Transverse colon (tissue), 4 donors: ENCODE data around the gene DNAJC10. TPM values are rescaled to one million over a fixed set of nuclear protein-coding genes. Genes with fewer than 3 reads are reported as not detected.

Source experiments
- DNase-seq: peaks from one replicate; pipeline ENCODE4 v3.0.0-alpha.2; 2019
- H3K27ac ChIP-seq, 4 donors: fragments of 200-600 bp; sonication (generic); 2 replicates each; pipeline ENCODE4 v1.5.1; 2016 to 2018; ENCODE audit warnings: inconsistent platforms in 4 of 4
- H3K27me3 ChIP-seq: fragments of 200-600 bp; sonication (generic); 2 replicates; pipeline ENCODE4 v1.5.1; 2017; ENCODE audit warnings: inconsistent platforms
- H3K36me3 ChIP-seq, 4 donors: fragments of 200-600 bp; sonication (generic); 2 replicates each; pipeline ENCODE4 v1.5.1; 2017 to 2019; ENCODE audit warnings: inconsistent platforms in 4 of 4
- H3K4me1 ChIP-seq, 4 donors: fragments of 200-600 bp; sonication (generic); 2 replicates each; pipeline ENCODE4 v1.5.1; 2017 to 2020; ENCODE audit warnings: inconsistent platforms in 4 of 4
- H3K4me3 ChIP-seq, 4 donors: fragments of 200-600 bp; sonication (generic); 1 replicate in 1 of 4; 2 replicates in 3 of 4; pipeline versions ENCODE4 v1.5.1 to v1.6.1; 2017 to 2019; ENCODE audit warnings: inconsistent platforms in 4 of 4
- H3K9me3 ChIP-seq, 2 donors: fragments of 200-600 bp; sonication (generic); 2 replicates each; pipeline ENCODE4 v1.5.1; 2017 to 2019; ENCODE audit warnings: inconsistent platforms in 2 of 2
- EP300 ChIP-seq: sonication (generic); formaldehyde crosslinking; IDR thresholded peaks from one replicate; pipeline ENCODE4 v1.6.1; 2017; ENCODE audit warnings: antibody characterized with exemption, low read depth
- POLR2A ChIP-seq: fragments of 450-650 bp; IDR thresholded peaks from one replicate; pipeline ENCODE4 v1.6.1; 2016; ENCODE audit warnings: antibody characterized with exemption, mild to moderate bottlenecking, moderate library complexity
- POLR2AphosphoS5 ChIP-seq, 3 donors: sonication (generic); formaldehyde crosslinking; IDR thresholded peaks; one replicate each; pipeline ENCODE4 v1.6.1; 2016; ENCODE audit warnings: antibody characterized with exemption in 3 of 3
- WGBS, 2 donors: methylation state at CpG; one replicate each; pipeline ENCODE4 v1.1.5; 2018; ENCODE audit warnings: low coverage in 1 of 2; 5-methylcytosine and 5-hydroxymethylcytosine counted together
- in situ Hi-C, 4 donors: fragments of 200-750 bp; cut with MboI; loops; one replicate each; pipeline versions ENCODE4 v1.15.0 to v1.15.1; 2017; ENCODE audit warnings: low sequenced_read_pairs in 3 of 4, low pct_ligation_motif_present in 1 of 4, low pct_unique_long_range_greater_than_20kb in 1 of 4
- intact Hi-C: fragments of 100-400 bp; cut with DNase I; formaldehyde crosslinking; loops from one replicate; pipeline ENCODE4 v1.15.1; 2023; ENCODE audit warnings: low total_unique reads
- total RNA-seq, 4 donors: library from RNA; depleted of rRNA; stranded (reverse); fragments of >200 nt; gene quantifications; one replicate each; pipeline ENCODE4 v1.1.0, GENCODE V29; 2016
- TF ChIP-seq, protein P1 (sequence below), 5 experiments: fragments of 200-600 bp in 3 of 5; fragments of 450-650 bp in 2 of 5; sonication (generic) in 3 of 5; IDR thresholded peaks; 1 replicate in 2 of 5; 2 replicates in 3 of 5; pipeline ENCODE4 v1.5.1; 2016 to 2017; ENCODE audit warnings: antibody characterized with exemption in 5 of 5, inconsistent platforms in 3 of 5, mild to moderate bottlenecking in 2 of 5, moderate library complexity in 1 of 5

Gene DNAJC10
- total RNA-seq, 4 donors from 2014 or later = 27.4 to 37.9 (median 35.5) TPM

DNA sequence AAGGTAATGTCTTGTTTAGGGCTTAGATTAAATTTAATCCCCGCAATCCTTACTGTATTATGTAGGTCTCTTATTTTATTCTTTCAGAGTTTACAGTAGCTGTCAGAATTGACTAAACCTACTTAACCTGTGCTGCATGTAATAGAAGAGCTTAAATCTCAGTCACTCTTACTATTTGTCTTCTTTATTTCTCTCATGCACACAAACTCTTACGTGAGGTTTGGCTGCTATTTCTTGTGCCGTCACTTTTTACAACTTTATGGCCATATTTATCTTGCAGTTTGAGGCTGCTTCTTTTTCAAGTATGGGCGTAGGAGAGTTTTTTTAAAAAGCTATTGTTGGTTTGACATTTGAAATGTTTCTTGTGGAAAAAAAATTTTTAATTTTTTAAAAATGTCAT, 12.0 kb downstream of the DNAJC10 start:
- WGBS, 2 donors = 50 to 59% methylated on average over 4 of the region's 4 CpGs
- Histone ChIP-seq H3K4me3 (no peak overlapping the region), H3K27ac (no peak overlapping the region), H3K27me3 (no peaks in the 10 kb centered on the region), H3K9me3 (no peaks in the 10 kb centered on the region), H3K36me3 (peaks cover 0 to 16% (median 9%) of the 10 kb centered on the region in 4 donors), H3K4me1 (peaks cover 0 to 6% (median 2%) of the 10 kb centered on the region in 4 donors)
- intact Hi-C loops = no loop called here
- TF ChIP-seq EP300 (no peak), POLR2A (no peak), POLR2AphosphoS5 (IDR thresholded peaks at IDR 0.05) (no peak)
- TF ChIP-seq, protein P1, sequence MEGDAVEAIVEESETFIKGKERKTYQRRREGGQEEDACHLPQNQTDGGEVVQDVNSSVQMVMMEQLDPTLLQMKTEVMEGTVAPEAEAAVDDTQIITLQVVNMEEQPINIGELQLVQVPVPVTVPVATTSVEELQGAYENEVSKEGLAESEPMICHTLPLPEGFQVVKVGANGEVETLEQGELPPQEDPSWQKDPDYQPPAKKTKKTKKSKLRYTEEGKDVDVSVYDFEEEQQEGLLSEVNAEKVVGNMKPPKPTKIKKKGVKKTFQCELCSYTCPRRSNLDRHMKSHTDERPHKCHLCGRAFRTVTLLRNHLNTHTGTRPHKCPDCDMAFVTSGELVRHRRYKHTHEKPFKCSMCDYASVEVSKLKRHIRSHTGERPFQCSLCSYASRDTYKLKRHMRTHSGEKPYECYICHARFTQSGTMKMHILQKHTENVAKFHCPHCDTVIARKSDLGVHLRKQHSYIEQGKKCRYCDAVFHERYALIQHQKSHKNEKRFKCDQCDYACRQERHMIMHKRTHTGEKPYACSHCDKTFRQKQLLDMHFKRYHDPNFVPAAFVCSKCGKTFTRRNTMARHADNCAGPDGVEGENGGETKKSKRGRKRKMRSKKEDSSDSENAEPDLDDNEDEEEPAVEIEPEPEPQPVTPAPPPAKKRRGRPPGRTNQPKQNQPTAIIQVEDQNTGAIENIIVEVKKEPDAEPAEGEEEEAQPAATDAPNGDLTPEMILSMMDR (IDR thresholded peaks at IDR 0.05) = no peak
- in situ Hi-C loops = no loop called here
- no peak for DNase-seq

DNA sequence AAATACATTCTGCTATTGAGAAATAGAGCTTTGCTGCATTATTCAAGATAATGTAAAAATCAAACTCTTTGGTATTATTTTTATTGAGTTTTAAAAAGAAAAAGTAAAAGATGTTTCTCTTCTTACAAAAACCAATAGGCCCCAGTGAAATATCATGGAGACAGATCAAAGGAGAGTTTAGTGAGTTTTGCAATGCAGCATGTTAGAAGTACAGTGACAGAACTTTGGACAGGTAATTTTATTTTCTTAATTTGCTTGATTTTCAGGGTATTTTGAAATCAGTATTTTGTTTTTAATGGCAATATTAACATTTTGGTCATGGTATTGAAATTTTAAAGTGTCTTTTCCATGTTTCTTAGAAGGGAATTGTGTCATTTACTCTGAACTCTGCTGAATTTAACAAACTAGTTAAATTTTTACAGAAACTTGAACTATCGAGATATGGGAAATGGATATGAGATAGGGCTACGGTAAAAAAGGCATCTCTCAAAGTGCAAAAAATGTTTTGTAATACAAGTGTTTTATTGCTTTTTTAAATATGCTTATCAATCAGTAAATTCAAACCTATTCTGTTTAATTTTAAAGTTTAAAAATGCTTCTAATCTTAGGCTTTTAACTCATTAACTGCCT, 13.8 kb downstream of the DNAJC10 start:
- Histone ChIP-seq H3K4me3 (no peak overlapping the region), H3K4me1 (peaks cover 0 to 6% (median 2%) of the 10 kb centered on the region in 4 donors), H3K9me3 (no peaks in the 10 kb centered on the region), H3K36me3 (peaks cover 0 to 16% (median 8%) of the 10 kb centered on the region in 4 donors), H3K27me3 (no peaks in the 10 kb centered on the region), H3K27ac (no peak overlapping the region)
- intact Hi-C loops (no loop called here), in situ Hi-C loops (no loop called here)
- WGBS, 2 donors = 91 to 100% methylated on average over 2 of the region's 2 CpGs
- DNase-seq = no peak
- no peak for TF ChIP-seq POLR2A
- no peak for TF ChIP-seq POLR2AphosphoS5 (IDR thresholded peaks at IDR 0.05)
- TF ChIP-seq EP300 = no peak
- TF ChIP-seq, protein P1 (IDR thresholded peaks at IDR 0.05) = no peak

DNA sequence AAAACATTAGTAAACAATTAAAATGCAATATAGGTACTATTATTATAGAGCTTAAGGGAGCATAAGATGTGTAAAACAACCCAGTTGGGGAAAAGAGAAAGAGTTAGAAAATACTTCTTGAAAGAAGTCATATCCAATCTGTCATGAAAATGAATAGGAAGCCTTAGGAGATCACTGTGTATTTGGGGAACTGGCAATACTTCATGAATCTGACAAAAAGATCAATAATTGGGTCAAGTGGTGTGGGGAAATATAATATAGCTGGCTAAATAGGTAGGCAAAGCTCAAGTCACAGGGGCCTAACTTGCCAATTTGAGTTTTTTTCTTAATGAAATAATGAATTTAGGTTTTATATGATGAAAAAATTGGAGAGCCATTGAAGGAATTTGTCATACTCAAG, 14.4 kb downstream of the DNAJC10 start:
- H3K27ac ChIP-seq = no peak overlapping the region
- intact Hi-C loops (no loop called here), in situ Hi-C loops (no loop called here)
- no peaks in the 10 kb centered on the region for H3K9me3 ChIP-seq
- no peaks in the 10 kb centered on the region for H3K27me3 ChIP-seq
- H3K36me3 ChIP-seq = peaks cover 0 to 16% (median 5%) of the 10 kb centered on the region in 4 donors
- no peak overlapping the region for H3K4me3 ChIP-seq
- no peak for DNase-seq
- H3K4me1 ChIP-seq = peaks cover 0 to 6% (median 2%) of the 10 kb centered on the region in 4 donors
- TF ChIP-seq, protein P1 (IDR thresholded peaks at IDR 0.05) = no peak
- TF ChIP-seq POLR2A (no peak), POLR2AphosphoS5 (IDR thresholded peaks at IDR 0.05) (no peak), EP300 (no peak)

DNA sequence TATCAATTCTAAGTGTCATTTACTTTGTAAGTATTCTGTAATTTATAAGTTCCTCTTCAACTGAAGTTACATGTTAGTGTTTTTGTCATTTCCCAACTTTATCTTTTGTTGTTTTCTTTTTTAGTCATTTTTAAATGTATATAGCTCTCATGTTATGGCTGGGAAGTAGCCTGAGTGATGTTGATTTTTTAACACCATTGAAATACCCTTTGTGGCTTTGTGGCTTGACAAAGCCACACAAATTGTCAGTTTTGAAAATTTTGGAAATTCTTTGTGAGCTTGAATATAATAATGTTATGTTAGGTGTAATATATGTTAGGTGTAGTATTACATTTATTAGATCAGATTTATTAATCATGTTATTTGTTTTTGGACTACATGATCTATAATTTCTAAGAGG, 16.7 kb downstream of the DNAJC10 start:
- Histone ChIP-seq H3K27me3 (no peaks in the 10 kb centered on the region), H3K4me3 (no peak overlapping the region), H3K27ac (no peak overlapping the region), H3K36me3 (peaks cover 0 to 24% (median 9%) of the 10 kb centered on the region in 4 donors), H3K9me3 (no peaks in the 10 kb centered on the region), H3K4me1 (peaks cover 0 to 6% (median 2%) of the 10 kb centered on the region in 4 donors)
- in situ Hi-C loops (no loop called here), intact Hi-C loops (no loop called here)
- no peak for DNase-seq
- TF ChIP-seq, protein P1 (IDR thresholded peaks at IDR 0.05) = no peak
- TF ChIP-seq POLR2AphosphoS5 (IDR thresholded peaks at IDR 0.05) (no peak), POLR2A (no peak), EP300 (no peak)
